Measurements from ENCODE around the gene EIF2B4. TPM values are rescaled to one million over a fixed set of nuclear protein-coding genes. Genes with fewer than 3 reads are reported as not detected.

Gene EIF2B4
- total RNA-seq, 2 experiments from 2014 or later, result 23.9 to 32.9 TPM

GRCh38 chr2:27375513-27376099 lies 5.5 kb upstream of the EIF2B4 start:
- DNase-seq (ENCODE audit: low spot score), result no peak
- CTCF ChIA-PET (ENCODE audit: unreplicated experiment), result no interaction called here
- POLR2A ChIA-PET, result no interaction called here
- no peak overlapping the region for H3K4me3 ChIP-seq (ENCODE audit: low read depth, low read length, poor library complexity, severe bottlenecking)
- H3K4me1 ChIP-seq (ENCODE audit: insufficient read depth, low read length, poor library complexity, severe bottlenecking), result peaks cover 32% of the 10 kb centered on the region
- no peaks in the 10 kb centered on the region for H3K9me2 ChIP-seq (ENCODE audit: insufficient read depth, low read length)
- no peak overlapping the region for H3K27ac ChIP-seq (ENCODE audit: low read depth, low read length, poor library complexity, severe bottlenecking)
- TF ChIP-seq EZH2phosphoT487 (IDR thresholded peaks at IDR 0.05; ENCODE audit: borderline replicate concordance, low read depth, low read length) (no peak), CTCF (conservative IDR thresholded peaks at IDR 0.05; ENCODE audit: low read length) (no peak)
- H2AFZ ChIP-seq (ENCODE audit: low read length), result no peak overlapping the region
- intact Hi-C loops (cut with micrococcal nuclease; ENCODE audit: unreplicated experiment), result no loop called here
- no TSS peak for BruUV-seq (replicated peaks)
- H3K9me3 ChIP-seq (ENCODE audit: low read length), result no peaks in the 10 kb centered on the region
- H3K79me2 ChIP-seq (ENCODE audit: insufficient read depth, low read depth, low read length), result peaks cover 34% of the 10 kb centered on the region
- no peaks in the 10 kb centered on the region for H4K20me1 ChIP-seq (ENCODE audit: insufficient read depth, low read length)
- H3K36me3 ChIP-seq (ENCODE audit: insufficient read depth, low read length), result peaks cover 84% of the 10 kb centered on the region
- H3K4me2 ChIP-seq (ENCODE audit: low read length), result no peak overlapping the region

- H3K9me2 ChIP-seq (ENCODE audit: insufficient read depth, low read length), result no peaks in the 10 kb centered on the region
- TF ChIP-seq EZH2phosphoT487 (IDR thresholded peaks at IDR 0.05; ENCODE audit: borderline replicate concordance, low read depth, low read length) (no peak), CTCF (conservative IDR thresholded peaks at IDR 0.05; ENCODE audit: low read length) (no peak)
- H3K9me3 ChIP-seq (ENCODE audit: low read length), result no peaks in the 10 kb centered on the region
- intact Hi-C loops (cut with micrococcal nuclease; ENCODE audit: unreplicated experiment), result no loop called here
- H3K27ac ChIP-seq (ENCODE audit: low read depth, low read length, poor library complexity, severe bottlenecking), result no peak overlapping the region
- no peak overlapping the region for H2AFZ ChIP-seq (ENCODE audit: low read length)
- DNase-seq (ENCODE audit: low spot score), result no peak
- CTCF ChIA-PET (ENCODE audit: unreplicated experiment), result no interaction called here
- no TSS peak for BruUV-seq (replicated peaks)
- H4K20me1 ChIP-seq (ENCODE audit: insufficient read depth, low read length), result no peaks in the 10 kb centered on the region
- peaks cover 25% of the 10 kb centered on the region for H3K4me1 ChIP-seq (ENCODE audit: insufficient read depth, low read length, poor library complexity, severe bottlenecking)
- no peak overlapping the region for H3K4me2 ChIP-seq (ENCODE audit: low read length)
- peaks cover 69% of the 10 kb centered on the region for H3K36me3 ChIP-seq (ENCODE audit: insufficient read depth, low read length)
- POLR2A ChIA-PET, result interaction anchor here (0.7 kb wide), 1 partner anchor 519 kb away, joined by 3 read pairs; no protein-coding TSS in a partner anchor
- H3K4me3 ChIP-seq (ENCODE audit: low read depth, low read length, poor library complexity, severe bottlenecking), result no peak overlapping the region
- H3K79me2 ChIP-seq (ENCODE audit: insufficient read depth, low read depth, low read length), result peaks cover 34% of the 10 kb centered on the region
These were observed 3.4 kb upstream of the EIF2B4 start for GRCh38 chr2:27373567-27373966.

- Histone ChIP-seq H3K79me2 (ENCODE audit: insufficient read depth, low read depth, low read length) (peaks cover 35% of the 10 kb centered on the region), H3K9me3 (ENCODE audit: low read length) (no peaks in the 10 kb centered on the region), H3K4me1 (ENCODE audit: insufficient read depth, low read length, poor library complexity, severe bottlenecking) (peaks cover 27% of the 10 kb centered on the region), H3K36me3 (ENCODE audit: insufficient read depth, low read length) (peaks cover 69% of the 10 kb centered on the region), H3K4me2 (ENCODE audit: low read length) (peak overlapping the region; percentile 99; the same call in 1 of the 2 replicates), H3K27ac (ENCODE audit: low read depth, low read length, poor library complexity, severe bottlenecking) (no peak overlapping the region), H2AFZ (ENCODE audit: low read length) (no peak overlapping the region), H3K9me2 (ENCODE audit: insufficient read depth, low read length) (no peaks in the 10 kb centered on the region), H3K4me3 (ENCODE audit: low read depth, low read length, poor library complexity, severe bottlenecking) (no peak overlapping the region), H4K20me1 (ENCODE audit: insufficient read depth, low read length) (no peaks in the 10 kb centered on the region)
- no TSS peak for BruUV-seq (replicated peaks)
- TF ChIP-seq EZH2phosphoT487 (IDR thresholded peaks at IDR 0.05; ENCODE audit: borderline replicate concordance, low read depth, low read length) (no peak), CTCF (conservative IDR thresholded peaks at IDR 0.05; ENCODE audit: low read length) (no peak)
- CTCF ChIA-PET (ENCODE audit: unreplicated experiment), result no interaction called here
- intact Hi-C loops (cut with micrococcal nuclease; ENCODE audit: unreplicated experiment), result no loop called here
- no peak for DNase-seq (ENCODE audit: low spot score)
- POLR2A ChIA-PET, result no interaction called here
These were observed 2.8 kb upstream of the EIF2B4 start for GRCh38 chr2:27372937-27373336.

Data from OCI-LY7 (cell line).